GM12874 (cell line): Measurements from ENCODE around the gene GALR2.

ENCODE experiments used
- CTCF ChIP-seq: IDR thresholded peaks from 2 replicates; pipeline ENCODE4 v1.5.1; 2011; ENCODE audit warnings: low read depth, mild to moderate bottlenecking, control low read depth, low read length, moderate library complexity; ENCODE audit not compliant: insufficient read depth

Gene GALR2

GRCh38 chr17:76074390-76075363 lies at the start of gene GALR2:
Gene GALR2, plus strand, starts transcription at chr17:76074781. Its CDS starts 103 bp downstream, at chr17:76074884.
- TF ChIP-seq CTCF, result no peak

- no peak for TF ChIP-seq CTCF
Measured at GRCh38 chr17:76025294-76025693, 49.3 kb upstream of the GALR2 start.

- TF ChIP-seq CTCF, result no peak
Measured at GRCh38 chr17:76026714-76027158, 47.8 kb upstream of the GALR2 start.

GRCh38 chr17:76027159-76027839 lies 47.3 kb upstream of the GALR2 start, which contains the start of gene EVPL:
Gene EVPL, minus strand, starts transcription at chr17:76027306. Its CDS starts 108 bp downstream, at chr17:76027198.
- no peak for TF ChIP-seq CTCF

GRCh38 chr17:76032073-76032779 lies 42.4 kb upstream of the GALR2 start:
- TF ChIP-seq CTCF, result no peak

GRCh38 chr17:76032780-76033108 lies 41.8 kb upstream of the GALR2 start:
- no peak for TF ChIP-seq CTCF

- no peak for TF ChIP-seq CTCF
Measured at GRCh38 chr17:76033139-76033538, 41.4 kb upstream of the GALR2 start.
